ENCODE data around the gene COPG2. TPM values are rescaled to one million over a fixed set of nuclear protein-coding genes. Genes with fewer than 3 reads are reported as not detected.

COPG2 gene
- total and polyA plus RNA-seq, 2 donors (not counting 3 experiments of a cell fraction or from before 2014, with no cell fraction given): 9.4 to 11.6 TPM

- no peak overlapping the region for H3K9ac ChIP-seq (replicated peaks; ENCODE audit: extremely low read depth, insufficient read depth, low read length)
- no peak for DNase-seq (ENCODE audit: low read depth, low spot score)
- no peaks in the 10 kb centered on the region for H3K4me1 ChIP-seq (ENCODE audit: control insufficient read depth, extremely low read depth, insufficient read depth, low read length)
- no peak for FAIRE-seq
- no peak overlapping the region for H2AFZ ChIP-seq (ENCODE audit: low read depth, low read length)
- H3K36me3 ChIP-seq (ENCODE audit: control insufficient read depth in 2 of 2, extremely low read depth in 1 of 2, insufficient read depth in 2 of 2, low read length in 2 of 2): no peaks in the 10 kb centered on the region
- no peaks in the 10 kb centered on the region for H3K9me3 ChIP-seq (replicated peaks; ENCODE audit: control insufficient read depth, insufficient read depth, low read length)
- no peak overlapping the region for H3K4me2 ChIP-seq (ENCODE audit: insufficient read depth, low read length)
- no peak overlapping the region for H3K4me3 ChIP-seq (replicated peaks in 1 of 3; ENCODE audit: insufficient read depth in 1 of 3, low read depth in 1 of 3, low read length in 3 of 3)
- H3K27ac ChIP-seq (ENCODE audit: insufficient read depth, low read depth, low read length): no peak overlapping the region
- dilution Hi-C loops (cut with MboI; ENCODE audit: extremely low pct_ligation_motif_present, low sequenced_read_pairs) (no loop called here), intact Hi-C loops (cut with micrococcal nuclease) (no loop called here)
- TF ChIP-seq MAX (IDR thresholded peaks at IDR 0.05; ENCODE audit: insufficient read depth, insufficient read length) (no peak), FOS (IDR thresholded peaks at IDR 0.05; ENCODE audit: borderline replicate concordance, insufficient read depth, low read length) (no peak), POLR2AphosphoS5 (IDR thresholded peaks at IDR 0.05; ENCODE audit: insufficient read depth, low read depth, low read length) (no peak), CTCF (IDR thresholded peaks at IDR 0.05; ENCODE audit: extremely low read depth in 1 of 2, insufficient read depth in 1 of 2, low read depth in 1 of 2, low read length in 2 of 2) (no peak), EZH2 (IDR thresholded peaks at IDR 0.05; ENCODE audit: borderline replicate concordance, low read depth, low read length, severe bottlenecking) (no peak), MYC (IDR thresholded peaks at IDR 0.05; ENCODE audit: low read depth, low read length) (no peak), POLR2A (IDR thresholded peaks at IDR 0.05; ENCODE audit: low read depth, low read length) (no peak), GATA2 (IDR thresholded peaks at IDR 0.05; ENCODE audit: insufficient read depth, insufficient read length, low read depth, low read length) (no peak), JUN (IDR thresholded peaks at IDR 0.05; ENCODE audit: borderline replicate concordance, insufficient read depth, insufficient read length, low read depth) (no peak)
- CTCF ChIA-PET: no interaction called here
- POLR2A ChIA-PET: no interaction called here
- no peaks in the 10 kb centered on the region for H4K20me1 ChIP-seq (replicated peaks; ENCODE audit: control insufficient read depth, extremely low read depth, insufficient read depth, low read length)
- H3K27me3 ChIP-seq (ENCODE audit: control insufficient read depth in 2 of 2, insufficient read depth in 2 of 2, low read length in 2 of 2): no peaks in the 10 kb centered on the region
- BruUV-seq (replicated peaks): no TSS peak
- H3K79me2 ChIP-seq (ENCODE audit: control insufficient read depth, insufficient read depth, low read length): no peaks in the 10 kb centered on the region
- H3K9me1 ChIP-seq (replicated peaks; ENCODE audit: control insufficient read depth, extremely low read depth, insufficient read depth, low read length): no peaks in the 10 kb centered on the region
These were observed 196.6 kb downstream of the COPG2 start for GRCh38 chr7:130471974-130472373.
